Right lobe of liver (tissue), 6 donors: ENCODE measurements around the gene TMIE. TPM values are rescaled to one million over a fixed set of nuclear protein-coding genes. Genes with fewer than 3 reads are reported as not detected.

ENCODE experiments used
- ATAC-seq, 4 donors: fragments of 200-7000 bp; cut with Tn5 transposase; one replicate each; pipeline ENCODE4 v1.9.1; 2020; ENCODE audit warnings: mild to moderate bottlenecking in 4 of 4, moderate library complexity in 4 of 4
- DNase-seq, 3 donors: peaks; one replicate each; pipeline ENCODE4 v3.0.0-alpha.2; 2020
- H3K27ac ChIP-seq, 3 donors: fragments of 200-600 bp; one replicate each; pipeline ENCODE4 v1.8.0; 2022
- H3K27me3 ChIP-seq, 2 donors: fragments of 200-600 bp; one replicate each; pipeline ENCODE4 v1.8.0; 2022
- H3K36me3 ChIP-seq, 4 donors: fragments of 200-600 bp; sonication (generic) in 1 of 4; one replicate each; pipeline versions ENCODE4 v1.5.1 to v1.8.0; 2017 to 2022; ENCODE audit warnings: control low read depth in 1 of 4
- H3K4me1 ChIP-seq, 4 donors: fragments of 200-600 bp; sonication (generic) in 1 of 4; one replicate each; pipeline versions ENCODE4 v1.5.1 to v1.8.0; 2017 to 2022; ENCODE audit warnings: control low read depth in 1 of 4
- H3K4me3 ChIP-seq, 3 donors: fragments of 200-600 bp; one replicate each; pipeline ENCODE4 v1.8.0; 2022
- H3K9me3 ChIP-seq, 4 donors: fragments of 200-600 bp; sonication (generic) in 1 of 4; one replicate each; pipeline versions ENCODE4 v1.5.1 to v1.8.0; 2017 to 2022; ENCODE audit warnings: control low read depth in 1 of 4
- CTCF ChIP-seq, 4 donors: fragments of 200-600 bp in 3 of 4; fragments of 450-650 bp in 1 of 4; IDR thresholded peaks; one replicate each; pipeline versions ENCODE4 v1.5.1 to v1.8.0; 2016 to 2022; ENCODE audit warnings: antibody characterized with exemption in 4 of 4, mild to moderate bottlenecking in 2 of 4
- POLR2A ChIP-seq: fragments of 450-650 bp; IDR thresholded peaks from one replicate; pipeline ENCODE4 v1.6.1; 2017; ENCODE audit warnings: antibody characterized with exemption, mild to moderate bottlenecking
- WGBS: methylation state at CpG from one replicate; pipeline ENCODE4 v1.1.6; 2018; ENCODE audit warnings: low coverage, low lambda C conversion rate; ENCODE audit not compliant: insufficient coverage; ENCODE audit errors: missing lambda C conversion rate; 5-methylcytosine and 5-hydroxymethylcytosine counted together
- intact Hi-C, 2 donors: fragments of 100-400 bp; cut with DNase I; formaldehyde crosslinking; loops; one replicate each; pipeline versions ENCODE4 v1.11.2 to v1.14.1; 2022
- total RNA-seq, 6 experiments: library from RNA; depleted of rRNA in 2 of 6; stranded (reverse); fragments of >200 nt in 2 of 6; fragmentation: NEBNext Ultra II Directional in 3 of 6; extraction: Animal tissue kit (Norgen Biotek cat#: 25700) in 3 of 6; gene quantifications; one replicate each; pipeline versions ENCODE4 v1.1.0 to v1.2.4, GENCODE V29; 2016 to 2023
- donor health status: DM: no; HTN: yes; CAD: no.
- donor health status: DM: no; HTN: no; CAD: no.
- donor health status: DM: no; HTN: no; CAD: no.
- donor health status: DM: no; HTN: yes; CAD: no.
- donor health status: DM: no; HTN: yes; CAD: no.

TMIE gene
- total RNA-seq, 6 experiments from 2014 or later = 0.21 to 0.79 (median 0.34) TPM

DNA sequence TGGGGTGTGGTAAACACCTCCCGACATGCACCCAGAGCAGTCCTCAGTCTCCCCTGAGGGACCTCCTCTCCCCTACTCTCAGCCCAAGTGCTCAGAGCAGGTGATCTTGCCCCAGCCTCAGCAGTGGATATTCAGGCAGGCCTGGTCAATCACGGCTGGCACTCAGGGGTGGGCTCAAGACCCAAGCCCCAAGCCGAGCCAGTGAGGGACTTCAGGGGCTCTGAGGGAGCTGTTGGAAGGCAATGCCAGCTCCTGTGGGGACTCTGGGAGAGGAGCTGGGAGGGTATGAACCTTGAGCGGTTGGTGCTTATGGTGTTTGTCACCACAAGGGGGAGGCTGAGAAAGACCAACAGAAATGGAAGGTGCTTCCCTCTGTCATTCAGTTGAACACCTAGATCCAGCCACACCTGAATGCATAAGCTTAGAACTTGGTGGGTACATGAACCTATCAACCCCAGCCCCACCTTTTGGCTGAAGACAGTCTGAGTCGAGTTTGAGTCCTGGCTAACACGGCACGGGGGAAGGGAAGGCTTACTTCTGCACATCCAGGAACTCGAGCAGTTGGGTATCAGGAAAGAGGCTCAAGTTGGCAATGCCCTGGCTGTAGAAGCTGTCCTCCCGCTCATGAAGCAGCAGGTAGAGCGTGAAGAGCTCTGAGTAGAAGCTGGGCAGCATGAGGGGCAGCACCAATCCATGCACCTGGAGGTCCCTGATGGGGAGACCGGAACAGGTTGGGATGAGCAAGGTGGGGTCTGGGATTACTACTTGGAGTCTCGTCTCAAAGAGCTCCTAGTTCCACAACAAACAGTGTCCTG, 27.0 kb upstream of the TMIE start:
- DNase-seq (peak; percentile 11 to 38 (median 33)), ATAC-seq (no peak)
- peaks cover 0 to 11% (median 0%) of the 10 kb centered on the region in 4 donors for H3K4me1 ChIP-seq
- H3K36me3 ChIP-seq = no peaks in the 10 kb centered on the region
- no peak overlapping the region for H3K4me3 ChIP-seq
- TF ChIP-seq POLR2A (no peak), CTCF (IDR thresholded peaks at IDR 0.05) (no peak)
- H3K27ac ChIP-seq = no peak overlapping the region
- intact Hi-C loops = no loop called here
- no peaks in the 10 kb centered on the region for H3K9me3 ChIP-seq
- H3K27me3 ChIP-seq = no peaks in the 10 kb centered on the region
- WGBS = 94% methylated on average over 7 of the region's 12 CpGs

GRCh38 chr3:46675426-46675825, 25.8 kb upstream of the TMIE start:
- intact Hi-C loops = no loop called here

GRCh38 chr3:46675843-46676567, 25.2 kb upstream of the TMIE start:
- no peak overlapping the region for H3K4me3 ChIP-seq

More at GRCh38 chr3:46675426-46675825, 25.8 kb upstream of the TMIE start:
- TF ChIP-seq POLR2A = no peak
- no peak for TF ChIP-seq CTCF (IDR thresholded peaks at IDR 0.05)
- Histone ChIP-seq H3K9me3 (no peaks in the 10 kb centered on the region), H3K4me3 (no peak overlapping the region), H3K36me3 (no peaks in the 10 kb centered on the region), H3K4me1 (peaks cover 0 to 11% (median 0%) of the 10 kb centered on the region in 4 donors), H3K27ac (no peak overlapping the region), H3K27me3 (no peaks in the 10 kb centered on the region)
- ATAC-seq = no peak
- peak in 2 of 3 donors; percentile 9 to 23 for DNase-seq
- WGBS = 22% methylated on average over 1 of the region's 6 CpGs

More at GRCh38 chr3:46675843-46676567, 25.2 kb upstream of the TMIE start:
- Histone ChIP-seq H3K36me3 (no peaks in the 10 kb centered on the region), H3K27ac (no peak overlapping the region), H3K27me3 (no peaks in the 10 kb centered on the region), H3K9me3 (no peaks in the 10 kb centered on the region), H3K4me1 (peaks cover 0 to 11% (median 0%) of the 10 kb centered on the region in 4 donors)
- TF ChIP-seq POLR2A (no peak), CTCF (IDR thresholded peaks at IDR 0.05) (no peak)
- no CpG with 5 or more reads among the region's 9 CpGs for WGBS
- DNase-seq (peak; percentile 24 to 79 (median 74)), ATAC-seq (peak; percentile 62 to 91 (median 67))
- intact Hi-C loops = no loop called here
